HG03139 (cell line): Measurements from ENCODE around the gene NDUFS3.

Experiments
- ATAC-seq: cut with Tn5 transposase; IDR thresholded peaks from one replicate; pipeline ENCODE4 v1.9.1; 2021; ENCODE audit not compliant: unreplicated experiment

Gene NDUFS3

GRCh38 chr11:47631473-47631872 is 52.6 kb downstream of the NDUFS3 start:
- ATAC-seq, result no peak
